Regular cardiac myocyte (primary cell): ENCODE data around the gene IL22. TPM values are rescaled to one million over a fixed set of nuclear protein-coding genes. Genes with fewer than 3 reads are reported as not detected.

Source experiments
- total RNA-seq: library from RNA; depleted of rRNA; stranded (reverse); fragments of >200 nt; gene quantifications from 2 replicates; pipeline ENCODE4 v1.2.3, GENCODE V29; 2014

The IL22 gene, protein sequence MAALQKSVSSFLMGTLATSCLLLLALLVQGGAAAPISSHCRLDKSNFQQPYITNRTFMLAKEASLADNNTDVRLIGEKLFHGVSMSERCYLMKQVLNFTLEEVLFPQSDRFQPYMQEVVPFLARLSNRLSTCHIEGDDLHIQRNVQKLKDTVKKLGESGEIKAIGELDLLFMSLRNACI
- not detected in 2 replicates for total RNA-seq

DNA sequence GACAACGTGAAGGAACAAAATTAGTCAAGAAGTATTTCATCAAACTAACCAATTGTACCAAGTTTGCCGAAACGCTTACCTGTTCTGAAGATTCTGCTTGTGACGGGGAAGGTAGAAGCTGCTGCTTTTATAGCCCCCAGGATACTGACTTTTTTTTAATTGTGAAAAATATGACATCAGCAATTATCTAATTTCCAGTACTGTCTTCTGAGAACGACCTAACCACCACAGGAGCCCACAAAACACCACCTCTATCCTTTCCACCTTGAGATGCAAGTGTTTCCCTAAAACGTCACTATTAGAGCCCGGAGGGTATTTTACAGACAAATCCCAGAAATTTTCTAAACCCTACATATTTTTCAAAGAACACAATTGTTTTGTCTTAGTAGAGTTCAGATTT, at the start of gene IL22:
Gene IL22, minus strand, starts transcription at position 101 of the 400 bp plus-strand sequence. CDS start 156 bp downstream, outside the sequence.

DNA sequence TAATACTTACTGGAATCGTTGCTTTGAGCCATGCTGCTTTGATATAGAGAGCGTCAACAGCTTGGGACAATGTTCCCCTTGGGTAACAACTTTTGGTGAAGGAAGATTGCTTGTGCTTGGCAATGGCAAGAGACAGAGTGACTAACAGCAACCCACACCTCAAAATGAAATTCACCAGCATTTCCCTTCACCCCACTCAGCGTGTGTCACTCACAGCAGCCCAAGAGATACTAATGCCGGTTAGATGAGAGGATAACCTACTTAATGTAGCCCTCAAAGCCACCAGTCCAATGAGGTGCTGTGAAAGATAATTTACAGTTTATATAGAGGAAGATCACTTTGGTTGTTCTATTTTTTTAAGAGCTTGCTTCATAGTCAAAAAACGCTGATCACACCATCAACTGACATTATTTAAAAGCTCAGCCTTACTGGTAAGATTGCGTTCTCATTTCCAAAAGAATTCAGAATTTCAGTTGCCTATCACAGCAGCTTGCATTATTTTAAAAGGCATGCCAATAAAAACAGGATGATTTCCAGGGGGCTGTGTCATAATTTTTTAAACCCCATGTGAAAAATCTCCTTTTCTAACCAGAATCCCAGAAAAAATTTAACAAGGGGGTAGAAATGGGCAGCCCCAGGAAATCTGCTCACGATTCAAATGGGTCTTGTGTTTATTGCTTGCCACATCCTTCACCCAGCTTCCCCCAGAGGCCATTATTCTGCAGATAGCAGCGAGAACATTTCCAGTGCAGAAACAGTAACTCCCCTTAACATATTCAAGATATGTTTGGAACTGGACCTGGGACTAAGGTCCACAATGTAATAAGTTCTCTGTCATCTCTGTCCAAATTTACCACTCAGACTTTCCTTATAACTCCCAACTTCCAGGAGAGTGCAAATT, 27.6 kb downstream of the IL22 start, which contains the start of gene IL26:
Gene IL26, minus strand, starts transcription at position 235 of the 901 bp plus-strand sequence. Its CDS starts 54 bp downstream, at position 181.

Other genes starting within 250 kb of the IL22 start
- gene IFNG, start 93.9 kb downstream of the IL22 start, total RNA-seq: not detected in 2 replicates
- under 0.01 TPM in 1 of 2 replicates, not detected in the other for gene IL26, start 27.8 kb downstream of the IL22 start, total RNA-seq
- 9.2 and 15.5 TPM in 2 replicates for gene MDM1, start 78.8 kb upstream of the IL22 start, total RNA-seq